ENCODE measurements around the gene CRISP1.

DNA sequence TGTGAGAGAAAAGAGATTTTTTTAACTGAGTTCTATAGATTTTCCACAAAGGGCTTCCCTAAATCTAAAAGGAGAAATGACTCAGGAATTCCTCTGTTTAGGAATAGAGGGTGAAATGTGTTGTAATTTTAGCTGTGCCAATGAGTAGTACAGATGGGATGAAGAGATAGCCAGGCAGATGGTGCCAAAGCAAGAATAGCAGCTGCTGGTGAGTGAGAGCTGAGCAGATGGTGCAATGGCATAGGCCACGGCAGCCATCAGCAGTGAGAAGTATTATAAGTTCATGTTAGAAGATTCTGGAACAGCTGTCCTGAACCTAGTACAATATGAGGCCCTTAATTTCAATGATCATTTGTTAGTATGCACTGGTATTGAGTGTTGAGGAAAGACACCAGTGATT, 40.2 kb upstream of the CRISP1 start:
- TF ChIP-seq EZH2 (IDR thresholded peaks at IDR 0.05; ENCODE audit: borderline replicate concordance, low read depth, low read length, severe bottlenecking): no peak
- TF ChIP-seq, protein P1, sequence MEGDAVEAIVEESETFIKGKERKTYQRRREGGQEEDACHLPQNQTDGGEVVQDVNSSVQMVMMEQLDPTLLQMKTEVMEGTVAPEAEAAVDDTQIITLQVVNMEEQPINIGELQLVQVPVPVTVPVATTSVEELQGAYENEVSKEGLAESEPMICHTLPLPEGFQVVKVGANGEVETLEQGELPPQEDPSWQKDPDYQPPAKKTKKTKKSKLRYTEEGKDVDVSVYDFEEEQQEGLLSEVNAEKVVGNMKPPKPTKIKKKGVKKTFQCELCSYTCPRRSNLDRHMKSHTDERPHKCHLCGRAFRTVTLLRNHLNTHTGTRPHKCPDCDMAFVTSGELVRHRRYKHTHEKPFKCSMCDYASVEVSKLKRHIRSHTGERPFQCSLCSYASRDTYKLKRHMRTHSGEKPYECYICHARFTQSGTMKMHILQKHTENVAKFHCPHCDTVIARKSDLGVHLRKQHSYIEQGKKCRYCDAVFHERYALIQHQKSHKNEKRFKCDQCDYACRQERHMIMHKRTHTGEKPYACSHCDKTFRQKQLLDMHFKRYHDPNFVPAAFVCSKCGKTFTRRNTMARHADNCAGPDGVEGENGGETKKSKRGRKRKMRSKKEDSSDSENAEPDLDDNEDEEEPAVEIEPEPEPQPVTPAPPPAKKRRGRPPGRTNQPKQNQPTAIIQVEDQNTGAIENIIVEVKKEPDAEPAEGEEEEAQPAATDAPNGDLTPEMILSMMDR (IDR thresholded peaks at IDR 0.05; ENCODE audit: extremely low read depth in 1 of 2, insufficient read depth in 1 of 2, low read depth in 1 of 2, low read length in 2 of 2): no peak
- TF ChIP-seq POLR2A (IDR thresholded peaks at IDR 0.05; ENCODE audit: low read depth, low read length): no peak
- no peak for TF ChIP-seq POLR2AphosphoS5 (IDR thresholded peaks at IDR 0.05; ENCODE audit: insufficient read depth, low read depth, low read length)
- TF ChIP-seq GATA2 (IDR thresholded peaks at IDR 0.05; ENCODE audit: insufficient read depth, insufficient read length, low read depth, low read length): no peak
- no peak for TF ChIP-seq JUN (IDR thresholded peaks at IDR 0.05; ENCODE audit: borderline replicate concordance, insufficient read depth, insufficient read length, low read depth)
- TF ChIP-seq, protein P2, sequence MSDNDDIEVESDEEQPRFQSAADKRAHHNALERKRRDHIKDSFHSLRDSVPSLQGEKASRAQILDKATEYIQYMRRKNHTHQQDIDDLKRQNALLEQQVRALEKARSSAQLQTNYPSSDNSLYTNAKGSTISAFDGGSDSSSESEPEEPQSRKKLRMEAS (IDR thresholded peaks at IDR 0.05; ENCODE audit: insufficient read depth, insufficient read length): no peak
- no peak for TF ChIP-seq MYC (IDR thresholded peaks at IDR 0.05; ENCODE audit: low read depth, low read length)
- no peak for TF ChIP-seq FOS (IDR thresholded peaks at IDR 0.05; ENCODE audit: borderline replicate concordance, insufficient read depth, low read length)

Measured in endothelial cell of umbilical vein (primary cell).